Natural killer cell treated with Interleukin-12 subunit alpha and Interleukin-12 subunit beta and Interleukin-15 and Interleukin-18, amount 100 ng/mL, for 72 hours (primary cell): ENCODE data around the gene EVI5L. TPM values are rescaled to one million over a fixed set of nuclear protein-coding genes. Genes with fewer than 3 reads are reported as not detected.

Experiments used
- ATAC-seq, 2 donors: fragments of 150-1000 bp; cut with Tn5 transposase in 1 of 2; sonication (Bioruptor Pico), chemical (Tn5 transposase) in 1 of 2; 2 replicates each; pipeline ENCODE4 v1.10.0; 2021
- DNase-seq: peaks from one replicate; pipeline ENCODE4 v3.0.0; 2022; ENCODE audit warnings: low spot score
- H3K27ac Mint-ChIP-seq, 2 donors: 1 replicate in 1 of 2; 2 replicates in 1 of 2; pipeline ENCODE4 v1.8.0; 2022; ENCODE audit warnings: mixed read lengths in 2 of 2, mild to moderate bottlenecking in 1 of 2, moderate library complexity in 1 of 2
- H3K27me3 Mint-ChIP-seq, 2 donors: 1 replicate in 1 of 2; 2 replicates in 1 of 2; pipeline ENCODE4 v1.8.0; 2022; ENCODE audit warnings: mixed read lengths in 2 of 2
- H3K36me3 Mint-ChIP-seq: one replicate; pipeline ENCODE4 v1.8.0; 2022; ENCODE audit warnings: mixed read lengths
- H3K4me1 Mint-ChIP-seq, 2 donors: 1 replicate in 1 of 2; 2 replicates in 1 of 2; pipeline ENCODE4 v1.8.0; 2022; ENCODE audit warnings: low read depth in 2 of 2, mixed read lengths in 2 of 2, mild to moderate bottlenecking in 1 of 2
- H3K4me3 Mint-ChIP-seq: one replicate; pipeline ENCODE4 v1.8.0; 2022; ENCODE audit warnings: mixed read lengths
- H3K9me3 Mint-ChIP-seq: 2 replicates; pipeline ENCODE4 v1.8.0; 2022; ENCODE audit warnings: mixed read lengths
- total RNA-seq, 2 donors: library from RNA; stranded (reverse); gene quantifications; one replicate each; pipeline ENCODE4 v1.2.3, GENCODE V29; 2022

The EVI5L gene
- total RNA-seq, 2 donors from 2014 or later: 7.8 to 11.5 TPM

- Mint-ChIP-seq H3K27ac (no peak overlapping the region), H3K4me3 (no peak overlapping the region), H3K9me3 (no peaks in the 10 kb centered on the region), H3K4me1 (peaks cover 0 to 17% of the 10 kb centered on the region in 2 donors), H3K36me3 (no peaks in the 10 kb centered on the region), H3K27me3 (no peaks in the 10 kb centered on the region)
- ATAC-seq (no peak), DNase-seq (no peak)
Observed at GRCh38 chr19:7911508-7912143, 81.6 kb downstream of the EVI5L start.

DNA sequence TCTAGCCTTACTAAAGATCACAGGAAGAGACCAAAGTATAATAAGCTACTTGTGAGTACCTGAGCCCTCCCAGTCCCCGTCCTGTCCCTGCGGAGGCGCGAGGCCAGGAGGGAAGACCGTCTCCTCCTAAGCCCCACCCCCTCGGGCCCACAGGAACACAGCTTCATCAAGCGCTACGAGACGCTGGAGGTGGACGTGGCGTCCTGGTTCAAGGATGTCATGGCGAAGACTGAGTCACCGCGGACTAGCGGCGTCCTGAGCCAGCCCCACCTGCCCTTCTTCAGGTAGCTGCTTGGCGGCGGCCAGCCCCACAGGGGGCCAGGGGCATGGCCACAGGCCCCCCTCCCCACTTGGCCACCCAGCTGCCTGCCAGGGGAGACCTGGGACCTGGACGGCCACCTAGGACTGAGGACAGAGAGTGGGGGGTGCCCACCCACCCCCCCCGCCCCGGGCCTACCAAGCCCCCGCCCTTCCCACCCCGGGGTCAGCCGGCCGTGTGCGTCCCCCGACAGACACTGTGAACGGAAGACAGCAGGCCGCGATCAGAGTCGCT is 82.2 kb downstream of the EVI5L start:
- no peak for ATAC-seq
- Mint-ChIP-seq H3K36me3 (no peaks in the 10 kb centered on the region), H3K4me1 (peaks cover 0 to 14% of the 10 kb centered on the region in 2 donors), H3K27ac (no peak overlapping the region), H3K27me3 (no peaks in the 10 kb centered on the region), H3K4me3 (no peak overlapping the region), H3K9me3 (no peaks in the 10 kb centered on the region)
- no peak for DNase-seq

GRCh38 chr19:7912697-7913564 is 82.9 kb downstream of the EVI5L start:
- Mint-ChIP-seq H3K36me3 (no peaks in the 10 kb centered on the region), H3K4me1 (peaks cover 2 to 9% of the 10 kb centered on the region in 2 donors), H3K27ac (no peak overlapping the region), H3K4me3 (no peak overlapping the region), H3K27me3 (peaks cover 0 to 2% of the 10 kb centered on the region in 2 donors), H3K9me3 (no peaks in the 10 kb centered on the region)
- no peak for ATAC-seq
- no peak for DNase-seq

GRCh38 chr19:7913652-7914051 is 83.6 kb downstream of the EVI5L start:
- Mint-ChIP-seq H3K36me3 (no peaks in the 10 kb centered on the region), H3K4me1 (peaks cover 6 to 11% of the 10 kb centered on the region in 2 donors), H3K4me3 (no peak overlapping the region), H3K9me3 (no peaks in the 10 kb centered on the region), H3K27me3 (peaks cover 0 to 3% of the 10 kb centered on the region in 2 donors), H3K27ac (no peak overlapping the region)
- no peak for ATAC-seq
- DNase-seq: no peak

DNA sequence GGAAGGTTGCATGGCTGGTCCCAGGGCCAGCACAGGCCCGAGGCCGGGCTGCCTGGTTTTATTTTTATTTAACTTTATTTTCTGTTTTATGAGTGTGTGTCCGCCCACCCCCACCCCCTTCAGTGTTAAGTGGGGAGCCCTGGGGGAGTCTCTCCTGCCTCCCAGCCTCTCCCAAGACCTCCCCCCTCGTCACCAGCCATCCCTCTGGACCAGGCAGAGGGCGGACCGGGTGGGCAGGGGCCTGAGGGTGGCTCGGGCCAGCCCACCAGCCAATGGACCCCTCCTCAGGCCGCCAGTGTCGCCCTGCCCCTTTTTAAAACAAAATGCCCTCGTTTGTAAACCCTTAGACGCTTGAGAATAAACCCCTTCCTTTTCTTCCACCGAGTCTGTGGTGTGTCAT is 84.1 kb downstream of the EVI5L start:
- Mint-ChIP-seq H3K27me3 (peaks cover 0 to 3% of the 10 kb centered on the region in 2 donors), H3K4me1 (peaks cover 6 to 11% of the 10 kb centered on the region in 2 donors), H3K9me3 (no peaks in the 10 kb centered on the region), H3K36me3 (no peaks in the 10 kb centered on the region), H3K27ac (no peak overlapping the region), H3K4me3 (no peak overlapping the region)
- no peak for DNase-seq
- ATAC-seq: no peak

Other genes starting within 250 kb of the EVI5L start
- gene CAMSAP3, start 234.4 kb upstream of the EVI5L start, total RNA-seq: 1 to 10 TPM in 1 of 2 donors, under 1 TPM in 1; 0.36 to 1.2 TPM
- 10 to 100 TPM; 42.2 to 46.1 TPM for gene XAB2, start 200.7 kb upstream of the EVI5L start, total RNA-seq
- gene PET100, start 200.4 kb upstream of the EVI5L start, total RNA-seq: 10 to 100 TPM; 75.9 to 95.7 TPM
- gene PCP2, start 196.5 kb upstream of the EVI5L start, total RNA-seq: 1 to 10 TPM; 1.2 to 1.5 TPM
- 100 to 1,000 TPM; 233 to 247 TPM for gene STXBP2, start 193.1 kb upstream of the EVI5L start, total RNA-seq
- gene RETN, start 161.2 kb upstream of the EVI5L start, total RNA-seq: not detected
- not detected for gene MCEMP1, start 153.1 kb upstream of the EVI5L start, total RNA-seq
- 10 to 100 TPM; 57.9 to 75.7 TPM for gene TRAPPC5, start 149.4 kb upstream of the EVI5L start, total RNA-seq
- gene FCER2, start 128.1 kb upstream of the EVI5L start, total RNA-seq: under 1 TPM in 1 of 2 donors, not detected in 1; 0.78 TPM
- gene CLEC4G, start 98.1 kb upstream of the EVI5L start, total RNA-seq: not detected
- gene CD209, start 82.7 kb upstream of the EVI5L start, total RNA-seq: not detected
- not detected for gene CLEC4M, start 67.0 kb upstream of the EVI5L start, total RNA-seq
- gene PRR36, start 44.2 kb downstream of the EVI5L start, total RNA-seq: not detected
- not detected for gene LRRC8E, start 58.3 kb downstream of the EVI5L start, total RNA-seq
- 10 to 100 TPM; 45.2 to 47.1 TPM for gene MAP2K7, start 73.7 kb downstream of the EVI5L start, total RNA-seq
- gene TGFBR3L, start 84.6 kb downstream of the EVI5L start, total RNA-seq: 1 to 10 TPM; 4.7 to 5.6 TPM
- 10 to 100 TPM; 25.4 to 48.6 TPM for gene SNAPC2, start 90.1 kb downstream of the EVI5L start, total RNA-seq
- gene CTXN1, start 95.9 kb downstream of the EVI5L start, total RNA-seq: under 1 TPM in 1 of 2 donors, not detected in 1; 0.33 TPM
- gene TIMM44, start 113.4 kb downstream of the EVI5L start, total RNA-seq: 100 to 1,000 TPM in 1 of 2 donors, 10 to 100 TPM in 1; 76.0 to 126 TPM
- gene ELAVL1, start 175.4 kb downstream of the EVI5L start, total RNA-seq: 100 to 1,000 TPM; 124 to 137 TPM
- gene CCL25, start 222.5 kb downstream of the EVI5L start, total RNA-seq: under 1 TPM in 1 of 2 donors, not detected in 1; 0.71 TPM